NK-92 (cell line): ENCODE results near the gene MIER3.
A peak's percentile ranks its signal among the peaks of the same experiment; 100 is the strongest.

Experiments used
- DNase-seq: peaks from one replicate; lab custom pipeline; 2025; ENCODE audit not compliant: unreplicated experiment; lab: John Stamatoyannopoulos, UW

MIER3 gene

DNA sequence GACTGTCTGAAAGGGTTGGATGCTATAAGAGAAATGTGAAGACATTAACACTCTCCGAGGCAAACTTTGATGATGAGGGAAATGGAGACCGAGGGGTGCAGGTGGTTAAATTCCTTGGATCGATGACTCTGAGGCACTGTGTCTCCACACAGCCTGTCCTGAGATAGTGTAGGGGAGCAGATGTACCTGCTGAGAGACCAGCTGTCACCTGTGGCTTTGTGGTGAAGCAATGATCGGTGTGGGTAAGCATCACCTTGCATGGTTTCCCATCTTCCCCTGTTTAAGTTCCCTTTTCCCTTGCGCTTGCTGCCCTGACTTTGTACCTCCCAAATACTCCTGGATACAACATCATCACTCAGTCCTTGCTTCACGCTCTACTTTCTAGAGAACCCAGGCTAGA lies 9.8 kb upstream of the MIER3 start:
- DNase-seq = no peak

GRCh38 chr5:56959326-56959725 lies 7.4 kb upstream of the MIER3 start:
- no peak for DNase-seq

DNA sequence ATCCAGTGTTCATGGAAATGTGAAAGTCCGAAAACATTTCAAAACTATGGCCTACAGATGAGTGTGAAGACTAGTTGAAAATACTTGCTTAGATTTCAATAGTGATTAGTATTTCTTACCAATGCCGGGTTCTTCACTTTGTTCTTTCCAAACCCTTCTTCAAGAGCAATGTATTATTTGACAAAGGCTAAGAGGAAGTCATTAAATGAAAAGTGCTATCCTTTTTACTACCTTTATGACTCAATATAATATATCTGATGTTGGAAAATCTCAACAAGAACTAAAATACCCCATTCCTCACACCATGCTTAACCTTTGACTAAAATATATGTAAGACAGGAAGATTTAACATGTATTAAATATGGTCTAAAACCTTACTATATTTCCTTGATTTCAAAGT lies 6.7 kb upstream of the MIER3 start:
- DNase-seq = no peak

DNA sequence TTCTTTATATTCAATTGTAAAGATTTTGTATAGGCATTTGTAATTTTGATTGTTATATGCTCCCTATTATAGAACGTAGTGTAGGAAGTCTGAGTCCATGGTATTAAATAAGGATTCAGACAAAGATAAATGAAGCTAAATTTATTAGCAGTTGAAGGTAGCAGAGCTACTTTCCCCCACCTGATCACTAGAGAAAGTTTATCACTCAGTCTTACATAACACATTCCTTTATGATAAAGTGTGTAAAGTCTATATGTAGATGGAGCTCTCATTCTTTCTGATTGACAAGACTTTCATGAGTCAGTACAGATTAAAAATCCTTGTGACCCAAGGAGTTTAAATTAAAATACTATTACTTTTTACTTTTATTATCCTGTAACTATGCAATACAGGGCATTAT lies 2.3 kb upstream of the MIER3 start:
- no peak for DNase-seq

DNA sequence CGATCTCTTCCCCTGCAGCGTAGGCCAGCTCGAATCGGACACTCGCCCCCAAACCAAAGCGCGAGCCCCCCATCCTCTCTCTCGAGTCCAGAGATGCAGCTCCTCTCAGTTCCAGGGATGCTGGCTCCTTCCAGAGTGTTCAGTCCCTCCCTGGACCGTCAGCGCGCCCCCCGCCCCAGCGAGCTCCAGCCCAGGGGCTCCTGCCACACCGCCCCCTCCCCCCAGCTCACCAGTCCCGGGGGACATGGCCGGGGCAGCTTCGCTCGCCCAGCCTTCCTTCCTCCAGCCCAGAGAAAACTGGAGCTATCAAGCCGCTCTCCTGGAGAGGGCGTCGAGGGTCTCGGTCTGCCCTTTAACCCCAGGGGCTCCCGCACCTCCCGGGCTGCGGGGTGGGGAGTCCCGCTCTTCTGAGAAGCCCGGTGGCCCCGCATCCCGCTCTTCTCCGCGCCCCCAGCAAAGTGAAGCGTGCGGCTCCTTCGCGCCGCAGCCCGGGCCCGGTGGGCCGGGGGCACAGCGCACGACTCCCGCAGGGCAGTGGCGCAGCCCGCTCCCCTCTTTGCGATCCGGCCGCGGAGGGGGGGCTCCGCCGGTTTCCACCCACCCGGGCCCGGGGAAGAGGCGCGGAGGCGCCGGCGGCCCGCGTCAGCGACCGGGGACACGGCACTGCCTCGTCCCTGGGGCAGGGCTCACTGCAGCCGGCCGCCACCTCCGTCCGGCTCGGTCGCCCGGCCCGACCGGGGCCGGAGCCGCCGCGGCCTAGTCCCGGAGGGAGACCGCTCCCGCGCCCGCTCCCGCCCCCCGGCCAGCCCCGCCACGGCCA lies 587 bp downstream of the MIER3 start:
- DNase-seq = no peak

- DNase-seq = no peak
Measured at GRCh38 chr5:56950626-56951125, 1.2 kb downstream of the MIER3 start.

DNA sequence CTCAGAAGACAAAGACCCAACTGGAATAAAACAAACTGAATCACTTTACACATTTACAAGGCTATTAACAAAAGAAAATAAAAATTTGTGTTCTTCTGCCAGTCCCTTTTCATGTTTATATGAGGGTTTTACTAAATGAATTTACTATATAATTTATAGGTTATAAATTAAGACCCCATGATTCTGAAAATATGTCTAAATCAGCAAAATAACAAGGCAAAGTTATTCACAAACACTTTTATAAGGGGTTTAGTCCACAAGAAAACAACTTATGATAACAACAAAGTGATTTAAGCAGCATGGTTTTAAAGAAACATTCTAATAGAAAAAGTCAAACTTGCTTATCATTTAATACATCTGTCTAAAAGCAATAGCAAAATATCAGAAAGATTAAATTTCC lies 4.9 kb downstream of the MIER3 start:
- DNase-seq = no peak

DNA sequence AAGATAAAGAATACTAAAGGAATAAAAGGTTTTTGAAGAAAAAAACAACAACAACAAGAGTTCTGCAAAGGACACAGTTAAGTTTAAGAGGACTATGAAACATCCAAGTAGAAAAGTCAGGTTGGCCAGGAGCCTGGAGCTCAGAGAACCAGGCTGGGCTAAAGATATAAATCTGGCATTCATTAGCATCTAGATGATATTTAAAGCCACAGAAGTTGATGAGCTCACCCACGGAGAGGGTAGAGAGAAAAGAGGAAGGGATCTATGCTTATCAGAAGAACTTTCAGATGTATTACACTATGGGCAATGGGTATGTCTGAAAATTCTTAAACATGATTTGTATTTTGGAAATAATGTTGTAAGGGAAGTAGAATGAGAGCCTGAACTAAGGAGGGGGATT lies 9.9 kb downstream of the MIER3 start:
- DNase-seq = no peak

DNA sequence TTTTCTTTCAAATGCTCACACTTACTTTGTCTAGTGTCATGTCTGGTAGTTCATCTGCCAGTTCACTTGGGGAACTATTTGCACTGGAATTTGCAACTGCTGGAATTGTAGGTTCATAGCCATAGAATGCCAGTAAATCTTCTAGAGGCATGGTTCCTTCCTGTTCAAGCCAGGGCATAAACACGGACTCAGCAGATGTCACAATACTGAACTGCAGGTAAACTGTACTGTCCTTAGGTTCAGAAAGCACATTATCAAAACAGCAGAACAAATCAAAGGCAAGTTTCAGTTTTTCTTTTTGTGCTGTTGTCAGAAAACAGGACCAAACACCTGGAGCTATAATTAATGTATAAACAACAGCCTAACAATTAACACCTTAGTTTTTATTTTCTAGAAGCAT lies 13.1 kb downstream of the MIER3 start:
- DNase-seq = no peak

DNA sequence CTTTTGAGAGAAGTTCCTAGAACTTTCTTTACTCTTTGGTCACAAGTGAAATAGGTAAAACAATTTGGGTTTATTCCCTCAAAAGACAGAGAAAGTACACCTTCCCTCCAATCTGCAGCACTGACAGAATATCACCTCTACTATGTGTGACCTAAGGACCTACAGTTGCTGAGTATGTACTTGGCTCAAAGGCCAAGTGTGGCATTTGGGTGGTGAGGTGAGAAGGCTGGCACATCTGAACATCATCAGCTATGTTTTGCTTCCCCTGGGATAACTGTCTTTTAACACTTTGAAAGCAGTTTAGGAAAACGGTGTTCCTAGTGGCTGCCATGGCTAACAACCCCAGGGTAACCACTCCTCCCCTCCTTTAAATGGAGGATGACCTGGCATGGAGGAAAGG lies 17.6 kb downstream of the MIER3 start:
- no peak for DNase-seq

GRCh38 chr5:56922922-56923321 lies 29.0 kb downstream of the MIER3 start:
- no peak for DNase-seq

DNA sequence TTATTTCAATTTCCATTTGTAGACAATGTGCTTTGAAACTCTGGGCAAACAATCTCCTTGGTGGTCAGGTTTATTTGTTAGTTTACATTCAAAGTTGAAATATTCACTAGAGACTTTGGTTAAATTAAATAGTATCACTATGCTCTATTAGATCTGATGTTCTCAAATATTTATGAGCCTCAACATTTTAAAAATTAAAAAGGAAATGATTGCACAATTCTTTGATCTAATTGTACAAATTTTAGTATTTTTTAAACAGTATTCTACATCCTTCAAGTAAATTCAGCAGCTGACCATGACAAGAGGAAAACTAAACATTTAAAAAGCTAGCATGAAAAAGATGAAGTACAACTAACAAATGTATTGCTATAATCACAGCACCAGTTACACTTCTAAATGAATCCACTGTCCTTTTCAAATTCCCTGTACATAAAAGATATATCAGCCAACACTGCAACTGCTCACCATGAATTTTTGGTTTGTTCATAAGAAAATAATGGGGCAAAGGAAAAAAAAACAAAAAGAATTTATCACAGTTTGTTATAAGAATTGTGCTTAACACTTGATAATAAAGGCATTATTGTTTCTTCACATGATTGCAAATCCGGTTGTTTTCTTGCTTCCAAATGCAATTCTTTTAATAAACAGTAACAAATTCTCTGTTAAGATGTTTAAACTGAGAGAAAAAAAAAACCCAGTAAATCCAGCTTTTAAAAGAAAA lies 31.8 kb downstream of the MIER3 start:
- DNase-seq = no peak

GRCh38 chr5:56918054-56918453 lies 33.9 kb downstream of the MIER3 start:
- no peak for DNase-seq

- DNase-seq = no peak
Measured at GRCh38 chr5:56917534-56917933, 34.4 kb downstream of the MIER3 start.

- DNase-seq = no peak
Measured at GRCh38 chr5:56914678-56915077, 37.2 kb downstream of the MIER3 start.

GRCh38 chr5:56913766-56914165 lies 38.2 kb downstream of the MIER3 start:
- no peak for DNase-seq

DNA sequence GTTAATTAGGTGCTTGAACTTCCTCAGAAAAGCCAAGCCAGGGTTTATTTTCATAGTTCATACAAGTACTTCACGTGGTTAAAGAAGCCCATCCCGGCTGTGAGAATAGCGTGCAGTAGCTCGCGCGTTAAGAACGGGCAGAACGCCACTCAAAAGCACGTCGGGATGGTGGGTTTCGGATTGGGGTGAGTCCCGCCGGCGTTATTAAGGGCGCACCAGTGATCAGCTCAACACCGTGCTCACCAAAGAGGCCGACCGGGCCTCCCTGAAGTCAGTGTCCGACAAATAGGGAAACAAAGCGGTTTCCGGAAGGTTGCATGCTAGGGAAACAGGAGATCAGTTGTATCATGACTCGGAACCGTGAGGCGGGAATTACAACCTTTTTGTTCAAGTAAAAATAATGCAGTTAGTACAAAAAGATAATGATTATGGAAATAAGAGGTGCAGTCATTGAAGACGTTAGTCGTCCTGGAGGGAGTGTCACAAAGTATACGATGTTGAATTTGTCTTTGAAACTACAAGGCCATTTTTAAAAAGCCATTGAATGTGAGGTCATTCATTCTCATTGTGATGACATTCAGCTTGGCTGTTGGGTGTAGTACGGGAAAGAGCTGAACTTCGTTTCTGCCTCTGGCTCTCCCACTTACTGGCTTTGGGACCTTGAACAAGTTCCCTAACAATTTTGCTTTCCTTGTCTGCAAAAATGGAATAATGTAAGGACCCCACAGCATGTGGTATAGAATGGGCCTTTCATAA lies 41.5 kb downstream of the MIER3 start:
- no peak for DNase-seq

- DNase-seq = peak; percentile 55
Measured at GRCh38 chr5:56909294-56910209, 42.4 kb downstream of the MIER3 start, which contains the start of gene SETD9. TSS of gene SETD9 (plus strand) at chr5:56909596. CDS start at chr5:56909646, 50 bp downstream.

GRCh38 chr5:56908942-56909293 lies 43.0 kb downstream of the MIER3 start:
- DNase-seq = no peak

DNA sequence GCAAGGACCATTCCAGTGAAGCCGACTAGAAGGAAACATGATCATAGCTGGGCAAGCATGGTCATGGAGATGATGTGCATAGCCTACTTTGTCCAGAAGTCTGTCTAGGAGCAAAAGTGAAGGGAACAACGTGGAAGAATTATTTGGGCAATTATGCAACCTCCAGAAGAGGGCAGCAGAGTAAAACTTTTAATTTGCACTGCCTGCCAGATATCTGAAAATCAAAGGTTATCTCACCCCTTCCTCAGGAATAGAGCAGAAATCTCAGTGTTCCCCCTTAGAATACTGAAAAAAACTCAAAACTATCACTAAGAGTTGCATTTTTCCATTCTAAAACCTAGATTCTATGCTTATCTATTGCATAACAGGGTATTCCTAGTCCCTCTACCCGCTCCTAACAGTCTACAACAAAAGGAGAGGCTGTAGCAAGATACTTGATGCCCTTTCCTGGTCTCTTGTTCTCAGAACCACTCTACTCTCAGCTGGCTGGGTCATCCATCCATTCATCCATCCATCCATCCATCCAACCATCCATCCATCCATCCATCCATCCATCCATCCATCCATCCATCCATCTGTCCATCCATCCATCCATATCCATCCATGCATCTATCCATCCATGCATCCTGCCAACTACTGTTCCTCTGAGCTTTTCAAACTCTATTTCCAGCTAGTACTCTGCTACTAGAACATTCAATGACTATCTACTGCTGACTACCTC lies 50.9 kb downstream of the MIER3 start:
- no peak for DNase-seq
